HFF-Myc (cell line): ENCODE data around the gene C18orf63.

Experiments used
- DNase-seq: peaks from one replicate; pipeline ENCODE4 v3.0.0-alpha.2; 2011; ENCODE audit warnings: low read depth; ENCODE audit errors: extremely low read depth
- H3K4me3 ChIP-seq: replicated peaks from 2 replicates; pipeline ENCODE4 v1.5.1; 2011; ENCODE audit warnings: low read depth, mild to moderate bottlenecking, control low read depth, low read length
- TF ChIP-seq, protein P1 (sequence below): IDR thresholded peaks from 2 replicates; pipeline ENCODE4 v1.5.1; 2012; ENCODE audit warnings: mild to moderate bottlenecking, low read depth, low read length, control low read depth; ENCODE audit errors: missing control alignments

C18orf63 gene

DNA sequence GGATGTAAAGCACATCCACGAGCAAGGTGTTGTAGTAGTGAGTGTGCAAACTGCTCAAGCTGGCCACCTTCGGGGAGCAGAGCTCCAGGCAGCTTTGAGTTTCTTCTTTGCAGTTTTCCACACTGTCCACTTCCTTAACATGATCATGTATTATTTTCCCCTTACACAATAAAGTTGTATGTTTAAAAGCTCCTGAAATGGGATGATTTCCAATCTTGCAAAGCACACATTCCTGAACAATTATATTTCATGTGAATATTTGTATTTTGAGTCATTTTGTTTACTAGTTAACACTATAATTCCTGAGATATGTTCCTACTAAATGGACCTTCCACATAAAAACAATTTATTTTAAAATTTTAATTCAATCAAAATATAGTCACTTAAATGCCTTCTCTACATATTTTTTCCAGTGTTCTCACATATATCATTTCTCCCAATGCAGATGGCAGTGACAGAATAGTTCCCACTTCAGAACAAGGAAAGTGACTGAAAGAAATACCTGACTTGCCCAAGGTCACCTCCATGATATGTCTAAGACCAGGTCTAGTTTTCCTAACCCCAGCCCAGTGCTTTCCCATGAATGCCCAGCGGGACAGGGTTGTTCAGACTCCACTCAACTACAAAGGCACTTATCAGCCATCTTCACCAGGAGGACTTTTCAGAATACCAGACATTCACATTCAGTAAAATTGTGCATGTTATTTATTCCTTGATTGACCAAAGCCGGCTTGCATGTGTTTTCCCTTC, 29.4 kb upstream of the C18orf63 start:
- no peak overlapping the region for H3K4me3 ChIP-seq
- TF ChIP-seq, protein P1, sequence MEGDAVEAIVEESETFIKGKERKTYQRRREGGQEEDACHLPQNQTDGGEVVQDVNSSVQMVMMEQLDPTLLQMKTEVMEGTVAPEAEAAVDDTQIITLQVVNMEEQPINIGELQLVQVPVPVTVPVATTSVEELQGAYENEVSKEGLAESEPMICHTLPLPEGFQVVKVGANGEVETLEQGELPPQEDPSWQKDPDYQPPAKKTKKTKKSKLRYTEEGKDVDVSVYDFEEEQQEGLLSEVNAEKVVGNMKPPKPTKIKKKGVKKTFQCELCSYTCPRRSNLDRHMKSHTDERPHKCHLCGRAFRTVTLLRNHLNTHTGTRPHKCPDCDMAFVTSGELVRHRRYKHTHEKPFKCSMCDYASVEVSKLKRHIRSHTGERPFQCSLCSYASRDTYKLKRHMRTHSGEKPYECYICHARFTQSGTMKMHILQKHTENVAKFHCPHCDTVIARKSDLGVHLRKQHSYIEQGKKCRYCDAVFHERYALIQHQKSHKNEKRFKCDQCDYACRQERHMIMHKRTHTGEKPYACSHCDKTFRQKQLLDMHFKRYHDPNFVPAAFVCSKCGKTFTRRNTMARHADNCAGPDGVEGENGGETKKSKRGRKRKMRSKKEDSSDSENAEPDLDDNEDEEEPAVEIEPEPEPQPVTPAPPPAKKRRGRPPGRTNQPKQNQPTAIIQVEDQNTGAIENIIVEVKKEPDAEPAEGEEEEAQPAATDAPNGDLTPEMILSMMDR, result no peak
- DNase-seq, result no peak

GRCh38 chr18:74286856-74287255, 28.8 kb upstream of the C18orf63 start:
- TF ChIP-seq, protein P1, result no peak
- no peak for DNase-seq
- H3K4me3 ChIP-seq, result no peak overlapping the region

- no peak for DNase-seq
- H3K4me3 ChIP-seq, result no peak overlapping the region
- TF ChIP-seq, protein P1, result no peak
These were observed 27.6 kb upstream of the C18orf63 start for GRCh38 chr18:74288041-74288440.

DNA sequence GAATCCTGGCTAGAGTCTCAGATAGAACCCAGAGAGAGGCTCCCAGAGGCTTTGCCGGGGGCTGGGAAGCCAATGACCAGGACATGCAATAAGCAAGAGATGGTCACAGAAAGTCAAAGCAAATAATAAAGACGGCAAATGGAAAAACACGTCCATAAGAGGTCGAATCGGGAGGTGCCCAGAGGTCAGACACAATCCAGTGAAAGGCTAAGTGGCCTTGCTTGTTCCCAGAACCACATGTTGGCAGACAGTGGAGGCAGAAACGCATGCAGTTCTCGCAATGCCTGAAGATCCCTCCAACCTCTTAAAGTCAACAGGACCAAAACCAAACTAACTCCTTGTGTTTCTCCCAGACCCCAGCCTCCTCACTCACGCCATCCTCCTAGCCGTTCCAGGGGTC, 26.9 kb upstream of the C18orf63 start:
- H3K4me3 ChIP-seq, result no peak overlapping the region
- DNase-seq, result no peak
- TF ChIP-seq, protein P1, result no peak

DNA sequence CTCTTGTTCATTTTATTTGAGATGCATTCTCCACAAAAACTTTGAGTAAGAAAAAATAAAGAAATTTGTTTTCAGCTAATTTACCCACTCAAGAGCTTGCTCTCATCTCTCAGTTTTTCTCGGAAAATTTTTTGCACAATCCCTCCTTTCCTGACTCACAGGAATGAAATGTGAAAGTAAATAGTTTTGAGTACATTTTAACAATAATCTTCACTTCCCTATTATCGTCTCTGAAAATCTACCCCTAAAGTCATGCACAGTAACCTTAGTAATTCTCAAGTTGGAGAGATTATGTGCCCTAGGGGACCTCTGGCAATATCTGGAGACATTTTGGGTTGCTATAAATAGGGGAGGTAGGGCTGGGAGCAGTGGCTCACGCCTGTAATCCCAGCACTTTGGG, 26.5 kb upstream of the C18orf63 start:
- DNase-seq, result no peak
- TF ChIP-seq, protein P1, result no peak
- H3K4me3 ChIP-seq, result no peak overlapping the region

- H3K4me3 ChIP-seq, result no peak overlapping the region
- TF ChIP-seq, protein P1, result no peak
- DNase-seq, result no peak
These were observed 25.6 kb upstream of the C18orf63 start for GRCh38 chr18:74290021-74290420.
